ENCODE measurements around the gene ENTREP1.
A peak's percentile ranks its signal among the peaks of the same experiment; 100 is the strongest.
"Not testable (repeated sequence)": the region's sequence is repeated elsewhere in the genome, so short reads cannot be mapped to it uniquely, and the experiment has no call there.

Gene ENTREP1

DNA sequence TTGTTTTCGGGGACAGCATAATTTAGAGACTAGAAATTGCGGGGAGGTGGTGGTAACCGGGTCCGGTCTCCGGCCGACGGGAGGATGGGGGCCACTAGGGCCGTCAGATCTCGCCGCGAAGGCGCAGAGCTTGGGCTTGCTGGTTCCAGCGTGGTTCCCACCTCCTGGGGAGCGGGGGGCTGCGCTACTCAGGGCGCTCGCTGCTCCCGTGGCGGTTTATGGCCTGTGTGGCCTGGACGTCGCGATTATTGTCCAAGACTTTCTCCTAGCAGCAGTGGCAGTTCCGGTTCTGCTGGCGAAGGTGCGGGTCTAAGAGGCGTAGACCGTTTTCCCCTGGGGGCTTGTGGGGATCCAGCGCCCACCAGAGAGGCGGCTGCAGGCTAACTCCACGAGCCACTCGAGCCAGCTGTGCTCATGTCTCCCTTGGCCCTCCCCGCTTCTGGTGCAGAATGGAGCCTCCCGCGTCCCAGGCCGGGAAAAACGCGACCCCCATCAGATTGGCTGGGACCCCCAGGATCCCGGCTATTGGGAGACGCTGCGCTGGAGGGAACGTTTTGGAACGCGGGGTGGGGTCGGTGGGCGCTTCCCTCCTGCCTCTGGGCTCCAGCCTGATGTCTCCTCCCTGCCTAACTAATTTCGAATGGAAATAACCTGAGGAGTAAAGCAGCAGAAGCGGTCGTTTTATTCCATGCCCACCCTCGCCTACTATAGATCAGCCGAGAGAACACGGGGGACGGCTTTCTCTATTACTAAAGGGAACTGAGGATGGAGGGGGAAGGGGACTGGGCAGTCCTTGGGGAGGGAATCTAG, 87.1 kb downstream of the ENTREP1 start:
- DNase-seq = no peak

DNA sequence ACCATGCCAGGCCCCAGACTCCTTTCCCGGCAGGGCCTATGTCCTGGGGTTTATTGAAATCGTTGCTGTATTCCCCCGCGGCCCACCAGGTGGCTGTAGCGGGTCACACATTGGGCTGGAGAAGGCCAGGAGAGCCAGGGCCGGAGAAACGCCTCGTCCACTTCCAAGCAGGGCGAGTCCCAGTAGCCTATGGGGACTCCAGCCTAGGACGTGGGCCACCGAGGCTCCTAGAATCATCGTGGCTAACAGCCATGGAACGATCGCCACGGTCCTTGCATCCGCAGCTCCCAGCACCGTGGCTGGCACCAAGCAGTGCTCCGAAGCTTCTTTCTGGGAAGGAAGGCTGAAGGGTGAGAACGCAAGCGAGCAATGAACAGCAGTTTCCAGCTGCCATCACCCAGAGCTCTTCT, 87.7 kb downstream of the ENTREP1 start:
- DNase-seq = peak in 1 of 2 experiments; percentile 46

DNA sequence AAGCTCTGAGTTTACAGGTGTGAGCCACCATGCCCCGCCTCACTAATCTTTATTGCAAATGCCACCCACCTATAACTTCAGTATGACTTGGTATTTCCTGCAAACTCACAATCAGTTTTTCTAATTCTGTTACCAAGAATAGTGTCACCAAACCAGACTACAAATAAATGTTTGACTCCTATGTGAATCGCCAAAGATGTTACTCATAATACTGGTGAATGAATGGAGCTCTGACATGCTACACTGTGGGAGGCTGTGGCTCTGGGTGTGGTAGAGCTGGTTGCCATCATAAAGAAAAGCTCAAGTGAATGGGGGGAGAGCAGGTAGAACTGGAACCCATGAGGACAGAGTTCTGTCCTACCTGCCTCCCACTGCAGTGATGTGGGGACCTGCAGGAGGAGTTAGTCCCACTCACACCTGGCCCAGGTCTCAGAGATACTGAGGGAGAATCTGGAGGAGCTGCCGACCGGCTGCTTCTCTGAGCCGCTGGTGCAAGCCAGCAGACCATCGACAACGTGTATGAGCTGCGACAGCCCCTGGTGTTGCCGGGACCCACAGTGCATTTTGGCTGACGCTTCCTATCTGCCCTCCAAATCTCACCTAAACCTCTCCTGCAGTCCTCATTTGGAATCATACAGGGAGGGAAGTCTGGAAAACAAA, 95.7 kb downstream of the ENTREP1 start:
- no peak for DNase-seq

DNA sequence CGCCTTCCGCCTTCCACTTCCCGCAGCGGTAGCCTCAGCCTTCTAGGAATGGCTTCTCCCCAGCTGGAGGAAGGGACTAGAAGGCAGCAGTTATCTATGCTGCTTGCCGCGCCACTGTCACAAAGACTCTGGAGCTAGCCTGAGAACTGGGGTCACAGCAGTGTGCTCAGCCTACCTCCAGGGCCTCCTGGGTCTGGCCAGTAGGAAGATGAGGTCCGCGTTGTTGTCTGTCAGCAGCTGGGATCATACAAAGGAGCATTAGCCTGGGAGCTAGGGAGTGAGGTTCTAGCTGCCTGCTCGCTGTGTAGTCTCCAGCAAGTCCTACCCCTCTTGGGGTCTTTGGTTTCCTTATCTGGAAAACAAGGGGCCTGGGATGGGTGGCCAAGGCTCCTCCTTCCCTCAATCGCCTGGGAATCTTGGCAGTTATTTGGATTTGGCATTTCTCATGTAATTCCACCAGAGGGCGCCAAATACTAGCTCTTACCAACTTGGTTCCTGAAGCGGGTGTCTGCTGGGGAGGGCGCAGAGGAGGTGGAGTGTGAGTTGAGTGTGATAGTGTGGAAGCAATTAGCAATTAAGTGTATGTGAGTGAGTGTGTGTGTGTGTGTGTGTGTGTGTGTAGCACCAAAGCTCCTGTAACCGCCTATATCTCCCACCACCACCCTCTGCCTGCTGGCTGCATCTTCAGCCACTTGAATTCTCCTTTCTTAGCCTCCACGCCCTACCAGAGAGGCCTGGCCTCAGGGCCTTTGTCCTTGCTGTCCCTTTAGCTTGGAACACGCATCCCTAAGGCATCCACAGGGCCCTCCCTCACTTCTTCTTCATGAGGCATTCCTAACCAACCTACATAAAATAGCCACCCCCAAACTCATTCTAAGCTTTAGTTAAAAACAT, 97.1 kb downstream of the ENTREP1 start:
- peak in 1 of 2 experiments; percentile 70 for DNase-seq

GRCh38 chr9:69425136-69425801, 100.3 kb downstream of the ENTREP1 start:
- no peak for DNase-seq

DNA sequence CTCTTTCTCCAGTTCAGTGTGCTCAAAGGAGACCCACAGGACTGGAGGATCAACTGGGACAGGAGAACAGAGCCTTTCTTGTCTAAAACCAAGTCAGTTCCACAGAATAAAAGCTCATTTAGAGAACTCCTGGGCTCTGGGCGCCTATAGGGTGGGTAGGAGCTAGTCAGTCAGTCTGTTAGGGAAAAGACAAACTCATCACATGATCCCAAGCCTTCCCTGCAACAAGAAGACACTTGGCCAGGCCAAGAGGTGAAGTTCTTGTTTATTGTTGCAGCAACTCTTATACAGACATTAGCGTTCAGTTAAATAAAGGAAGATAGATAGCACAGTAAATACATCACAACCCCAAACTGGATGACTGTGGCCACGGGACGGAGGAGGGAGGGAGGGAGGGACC, 102.3 kb downstream of the ENTREP1 start:
- DNase-seq = no peak

GRCh38 chr9:69428017-69428785, 103.2 kb downstream of the ENTREP1 start:
- no peak for DNase-seq

- DNase-seq = no peak
These were observed 104.3 kb downstream of the ENTREP1 start for GRCh38 chr9:69429281-69429680.

GRCh38 chr9:69430206-69430605, 105.2 kb downstream of the ENTREP1 start:
- DNase-seq = no peak

- no peak for DNase-seq
These were observed 106.2 kb downstream of the ENTREP1 start for GRCh38 chr9:69431203-69431602.

DNA sequence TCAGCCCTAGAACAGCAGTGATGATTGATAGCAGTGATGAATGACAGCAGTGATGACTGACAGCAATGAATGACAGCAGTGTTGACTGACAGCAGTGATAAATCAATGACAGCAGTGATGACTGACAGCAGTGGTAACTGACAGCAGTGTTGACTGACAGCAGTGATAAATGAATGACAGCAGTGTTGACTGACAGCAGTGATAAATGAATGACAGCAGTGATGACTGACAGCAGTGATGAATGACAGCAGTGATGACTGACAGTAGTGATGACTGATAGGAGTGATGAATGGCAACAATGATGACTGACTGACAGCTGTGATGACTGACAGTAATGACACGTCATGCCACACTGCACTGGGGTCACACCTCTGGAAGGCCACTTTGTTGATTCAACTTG, 106.8 kb downstream of the ENTREP1 start:
- DNase-seq = no peak

DNA sequence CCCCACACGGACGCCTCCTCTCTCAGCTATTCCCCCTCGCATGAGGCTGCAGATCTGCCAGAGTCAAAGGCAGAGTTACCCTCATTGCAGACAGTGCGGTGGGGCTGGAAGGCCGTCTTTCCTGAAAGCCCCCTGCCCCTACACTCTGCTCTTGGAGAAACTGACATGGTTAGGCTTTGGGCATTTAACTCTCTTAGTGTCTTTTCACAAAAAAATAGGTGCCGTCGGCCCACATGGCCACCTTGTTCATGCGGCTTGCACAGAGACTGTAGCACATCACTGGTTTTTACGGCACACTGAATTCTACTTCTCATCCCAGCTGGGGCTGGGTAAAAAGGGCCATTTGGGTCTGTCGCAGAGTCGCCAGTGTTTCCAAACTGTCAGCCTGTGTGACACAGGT, 107.6 kb downstream of the ENTREP1 start:
- no peak for DNase-seq

GRCh38 chr9:69433392-69433791, 108.4 kb downstream of the ENTREP1 start:
- DNase-seq = no peak

DNA sequence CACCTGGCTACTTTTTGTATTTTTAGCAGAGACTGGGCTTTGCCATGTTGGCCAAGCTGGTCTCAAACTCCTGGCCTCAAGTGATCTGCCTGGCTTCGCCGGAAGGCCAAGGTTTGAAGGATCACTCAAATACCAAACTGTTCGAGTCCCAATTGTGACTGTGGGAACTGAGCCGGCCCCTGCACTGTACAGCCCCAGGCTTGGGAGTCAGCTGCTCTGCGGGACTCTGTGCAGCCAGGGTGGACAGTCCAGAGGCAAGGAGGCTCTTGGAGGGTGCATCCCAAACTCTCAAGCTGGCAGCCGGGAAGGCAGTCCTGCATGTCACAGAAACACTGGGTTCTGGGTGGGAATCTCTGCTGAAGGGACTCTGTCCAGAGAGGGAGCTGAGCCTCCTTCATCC, 109.0 kb downstream of the ENTREP1 start:
- DNase-seq = no peak

- DNase-seq = not testable (repeated sequence)
These were observed 114.6 kb downstream of the ENTREP1 start for GRCh38 chr9:69439654-69440053.

DNA sequence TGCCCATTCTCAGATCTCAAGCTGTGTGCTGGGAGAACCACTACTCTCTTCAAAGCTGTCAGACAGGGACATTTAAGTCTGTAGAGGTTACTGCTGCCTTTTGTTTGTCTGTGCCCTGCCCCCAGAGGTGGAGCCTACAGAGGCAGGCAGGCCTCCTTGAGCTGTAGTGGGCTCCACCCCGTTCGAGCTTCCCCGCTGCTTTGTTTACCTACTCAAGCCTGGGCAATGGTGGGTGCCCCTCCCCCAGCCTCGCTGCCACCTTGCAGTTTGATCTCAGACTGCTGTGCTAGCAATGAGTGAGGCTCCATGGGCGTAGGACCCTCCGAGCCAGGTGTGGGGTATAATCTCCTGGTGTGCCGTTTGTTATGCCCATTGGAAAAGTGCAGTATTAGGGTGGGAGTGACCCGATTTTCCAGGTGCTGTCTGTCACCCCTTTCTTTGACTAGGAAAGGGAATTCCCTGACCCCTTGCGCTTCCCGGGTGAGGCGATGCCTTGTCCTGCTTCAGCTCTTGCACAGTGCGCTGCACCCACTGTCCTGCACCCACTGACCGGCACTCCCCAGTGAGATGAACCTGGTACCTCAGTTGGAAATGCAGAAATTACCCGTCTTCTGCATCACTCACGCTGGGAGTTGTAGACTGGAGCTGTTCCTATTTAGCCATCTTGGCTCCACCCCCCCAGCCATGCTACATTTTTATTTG, 115.4 kb downstream of the ENTREP1 start:
- DNase-seq = not testable (repeated sequence)
